ENCODE measurements around the gene HOXC5.
"Not testable (repeated sequence)": the region's sequence is repeated elsewhere in the genome, so short reads cannot be mapped to it uniquely, and the experiment has no call there.

GRCh38 chr12:54042033-54042432 lies 9.2 kb downstream of the HOXC5 start:
- not testable (repeated sequence) for TF ChIP-seq CTCF, POLR2A (IDR thresholded peaks at IDR 0.05)
